Loucy (cell line): ENCODE measurements around the gene PAK5.

ENCODE experiments used
- H2AFZ ChIP-seq: fragments of 200-600 bp; sonication (generic); 2 replicates; pipeline ENCODE4 v1.6.0; 2016; ENCODE audit warnings: antibody characterized with exemption, mild to moderate bottlenecking, low read length, moderate library complexity
- H3F3A ChIP-seq: fragments of 200-600 bp; 2 replicates; pipeline ENCODE4 v1.6.0; 2016; ENCODE audit warnings: antibody characterized with exemption, low read depth, mild to moderate bottlenecking
- H3K27me3 ChIP-seq: fragments of 200-600 bp; sonication (generic); 2 replicates; pipeline ENCODE4 v1.6.1; 2014; ENCODE audit warnings: low read length, mild to moderate bottlenecking; ENCODE audit not compliant: insufficient read depth, poor library complexity, severe bottlenecking
- H3K36me3 ChIP-seq: fragments of 200-600 bp; sonication (generic); 2 replicates; pipeline ENCODE4 v1.6.1; 2016; ENCODE audit warnings: low read length; ENCODE audit not compliant: insufficient read depth
- H3K4me1 ChIP-seq: fragments of 200-600 bp; sonication (generic); 2 replicates; pipeline ENCODE4 v1.5.1; 2014; ENCODE audit warnings: low read length, mild to moderate bottlenecking; ENCODE audit not compliant: insufficient read depth, poor library complexity, severe bottlenecking
- H3K4me2 ChIP-seq: fragments of 200-600 bp; sonication (generic); 2 replicates; pipeline ENCODE4 v1.6.0; 2014; ENCODE audit warnings: antibody characterized with exemption, low read length, low read depth, mild to moderate bottlenecking; ENCODE audit not compliant: poor library complexity, severe bottlenecking
- H3K4me3 ChIP-seq: fragments of 200-600 bp; sonication (generic); 2 replicates; pipeline ENCODE4 v1.5.1; 2014; ENCODE audit warnings: low read length, mild to moderate bottlenecking, mixed read lengths; ENCODE audit not compliant: poor library complexity, severe bottlenecking
- H3K79me2 ChIP-seq: fragments of 200-600 bp; sonication (generic); 2 replicates; pipeline ENCODE4 v1.6.1; 2014; ENCODE audit warnings: low read length; ENCODE audit not compliant: insufficient read depth
- H3K9ac ChIP-seq: fragments of 200-600 bp; sonication (generic); 2 replicates; pipeline ENCODE4 v1.6.0; 2014; ENCODE audit warnings: mild to moderate bottlenecking, low read depth, low read length, moderate library complexity; ENCODE audit not compliant: poor library complexity, severe bottlenecking
- H3K9me2 ChIP-seq: fragments of 200-600 bp; sonication (generic); replicated peaks from 2 replicates; pipeline ENCODE4 v1.6.1; 2016; ENCODE audit warnings: low read depth, low read length, mixed read lengths
- H3K9me3 ChIP-seq: fragments of 200-600 bp; sonication (generic); 2 replicates; pipeline ENCODE4 v1.6.1; 2014; ENCODE audit warnings: mild to moderate bottlenecking, antibody characterized with exemption, low read length, low read depth; ENCODE audit not compliant: insufficient read depth
- H4K20me1 ChIP-seq: fragments of 200-600 bp; sonication (generic); 2 replicates; pipeline ENCODE4 v1.6.0; 2014; ENCODE audit warnings: antibody characterized with exemption, low read length, mild to moderate bottlenecking; ENCODE audit not compliant: insufficient read depth, poor library complexity, severe bottlenecking
- EZH2phosphoT487 ChIP-seq: fragments of 200-600 bp; IDR thresholded peaks from 2 replicates; pipeline ENCODE4 v1.6.1; 2018; ENCODE audit warnings: antibody characterized with exemption, mild to moderate bottlenecking, moderate library complexity, borderline replicate concordance
- TF ChIP-seq, protein P1 (sequence below): fragments of 200-600 bp; sonication (generic); conservative IDR thresholded peaks from 2 replicates; pipeline ENCODE4 v1.5.1; 2014; ENCODE audit warnings: mild to moderate bottlenecking, antibody characterized with exemption, low read length

The PAK5 gene

DNA sequence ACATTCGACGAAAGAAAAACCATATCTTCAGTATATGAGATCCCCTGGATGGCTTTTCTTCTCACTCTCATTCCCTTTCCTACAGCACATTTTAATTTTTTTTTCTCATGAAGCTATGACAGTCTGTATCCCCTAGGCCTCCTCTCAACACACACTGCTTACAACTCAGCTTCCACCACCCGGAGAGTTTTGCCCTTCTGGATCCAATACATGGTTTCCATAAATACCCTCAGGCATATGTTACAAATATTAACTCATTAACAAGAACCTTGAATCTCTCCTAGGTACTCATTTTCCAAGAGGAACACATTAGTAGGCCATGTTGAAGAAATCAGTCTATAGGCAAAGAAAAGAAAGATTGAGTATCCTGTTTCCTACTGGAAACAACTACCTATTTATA lies 44.0 kb downstream of the PAK5 start:
- no peaks in the 10 kb centered on the region for H3K9me2 ChIP-seq
- no peak for TF ChIP-seq EZH2phosphoT487
- TF ChIP-seq, protein P1, sequence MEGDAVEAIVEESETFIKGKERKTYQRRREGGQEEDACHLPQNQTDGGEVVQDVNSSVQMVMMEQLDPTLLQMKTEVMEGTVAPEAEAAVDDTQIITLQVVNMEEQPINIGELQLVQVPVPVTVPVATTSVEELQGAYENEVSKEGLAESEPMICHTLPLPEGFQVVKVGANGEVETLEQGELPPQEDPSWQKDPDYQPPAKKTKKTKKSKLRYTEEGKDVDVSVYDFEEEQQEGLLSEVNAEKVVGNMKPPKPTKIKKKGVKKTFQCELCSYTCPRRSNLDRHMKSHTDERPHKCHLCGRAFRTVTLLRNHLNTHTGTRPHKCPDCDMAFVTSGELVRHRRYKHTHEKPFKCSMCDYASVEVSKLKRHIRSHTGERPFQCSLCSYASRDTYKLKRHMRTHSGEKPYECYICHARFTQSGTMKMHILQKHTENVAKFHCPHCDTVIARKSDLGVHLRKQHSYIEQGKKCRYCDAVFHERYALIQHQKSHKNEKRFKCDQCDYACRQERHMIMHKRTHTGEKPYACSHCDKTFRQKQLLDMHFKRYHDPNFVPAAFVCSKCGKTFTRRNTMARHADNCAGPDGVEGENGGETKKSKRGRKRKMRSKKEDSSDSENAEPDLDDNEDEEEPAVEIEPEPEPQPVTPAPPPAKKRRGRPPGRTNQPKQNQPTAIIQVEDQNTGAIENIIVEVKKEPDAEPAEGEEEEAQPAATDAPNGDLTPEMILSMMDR, result no peak
- no peaks in the 10 kb centered on the region for H3K36me3 ChIP-seq
- H3K27me3 ChIP-seq, result no peaks in the 10 kb centered on the region
- no peaks in the 10 kb centered on the region for H3K4me1 ChIP-seq
- H4K20me1 ChIP-seq, result no peaks in the 10 kb centered on the region
- H2AFZ ChIP-seq, result no peak overlapping the region
- H3K4me3 ChIP-seq, result no peak overlapping the region
- H3F3A ChIP-seq, result no peaks in the 10 kb centered on the region
- H3K9me3 ChIP-seq, result no peaks in the 10 kb centered on the region
- H3K9ac ChIP-seq, result no peak overlapping the region
- no peaks in the 10 kb centered on the region for H3K79me2 ChIP-seq
- no peak overlapping the region for H3K4me2 ChIP-seq

GRCh38 chr20:9792674-9793073 lies 46.2 kb downstream of the PAK5 start:
- Histone ChIP-seq H3K9me3 (no peaks in the 10 kb centered on the region), H3K4me3 (no peak overlapping the region), H3K9me2 (no peaks in the 10 kb centered on the region), H3K4me1 (no peaks in the 10 kb centered on the region), H3K27me3 (no peaks in the 10 kb centered on the region), H4K20me1 (no peaks in the 10 kb centered on the region), H3K79me2 (no peaks in the 10 kb centered on the region), H3F3A (no peaks in the 10 kb centered on the region), H3K36me3 (no peaks in the 10 kb centered on the region), H3K9ac (no peak overlapping the region), H2AFZ (no peak overlapping the region), H3K4me2 (no peak overlapping the region)
- TF ChIP-seq, protein P1, result no peak
- TF ChIP-seq EZH2phosphoT487, result no peak

- no peaks in the 10 kb centered on the region for H3K27me3 ChIP-seq
- no peak overlapping the region for H3K4me2 ChIP-seq
- H3K79me2 ChIP-seq, result no peaks in the 10 kb centered on the region
- H3K4me1 ChIP-seq, result no peaks in the 10 kb centered on the region
- H3K9me3 ChIP-seq, result no peaks in the 10 kb centered on the region
- no peak for TF ChIP-seq EZH2phosphoT487
- TF ChIP-seq, protein P1, result no peak
- no peaks in the 10 kb centered on the region for H4K20me1 ChIP-seq
- H3K4me3 ChIP-seq, result no peak overlapping the region
- H3F3A ChIP-seq, result no peaks in the 10 kb centered on the region
- H3K9ac ChIP-seq, result no peak overlapping the region
- H3K36me3 ChIP-seq, result no peaks in the 10 kb centered on the region
- H3K9me2 ChIP-seq, result no peaks in the 10 kb centered on the region
- no peak overlapping the region for H2AFZ ChIP-seq
These were observed 49.7 kb downstream of the PAK5 start for GRCh38 chr20:9789131-9789530.
